ENCODE measurements around the gene LHX6.

LHX6 gene

GRCh38 chr9:122234022-122234748 lies 5.4 kb upstream of the LHX6 start:
- DNase-seq = no peak

DNA sequence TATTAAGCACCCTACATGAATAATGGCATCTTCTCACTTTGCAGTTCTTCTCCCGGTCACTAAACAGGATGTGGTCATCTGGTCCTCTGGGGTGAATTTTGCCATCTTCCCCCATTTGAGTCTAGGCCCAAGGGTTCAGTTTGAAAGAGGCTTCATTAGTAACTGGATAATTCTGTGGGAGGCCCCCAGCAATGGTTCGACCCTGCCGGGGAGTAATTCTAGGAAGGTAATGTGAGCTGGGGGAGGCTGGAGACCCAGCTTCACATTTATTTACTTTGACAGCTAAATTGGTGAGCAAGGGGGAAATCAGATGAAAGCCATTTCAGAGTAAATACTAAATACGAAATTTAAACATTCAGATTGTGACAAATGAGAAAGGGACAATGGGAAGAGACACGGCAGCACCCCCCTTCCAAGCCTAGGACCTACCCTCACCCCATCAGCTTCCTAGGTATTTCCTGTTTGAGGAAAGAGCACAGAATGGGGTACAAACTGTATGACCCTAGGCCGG lies 4.1 kb upstream of the LHX6 start:
- DNase-seq = no peak

- DNase-seq = no peak
Measured at GRCh38 chr9:122229485-122229837, 704 bp upstream of the LHX6 start.

DNA sequence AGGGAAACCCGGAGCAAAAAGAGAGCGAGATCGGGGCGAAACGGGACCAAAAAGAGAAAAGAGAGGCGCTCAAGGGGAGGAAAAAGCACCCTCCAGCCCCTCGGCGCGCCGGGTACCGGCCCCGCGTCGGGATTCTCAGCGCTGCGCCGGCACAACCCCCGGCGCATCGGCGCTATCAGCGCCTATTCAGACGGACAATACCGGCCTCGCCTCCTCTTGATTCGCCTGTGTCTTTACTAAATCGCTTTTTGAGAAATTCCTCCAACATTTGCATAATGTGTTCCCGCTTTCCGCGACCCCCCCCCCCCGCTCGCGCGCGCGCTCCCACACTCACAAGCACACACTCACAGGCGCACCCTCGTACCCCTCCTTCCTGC lies 578 bp downstream of the LHX6 start:
- no peak for DNase-seq

GRCh38 chr9:122227575-122227900 lies 1.2 kb downstream of the LHX6 start:
- no peak for DNase-seq

- DNase-seq = no peak
Measured at GRCh38 chr9:122226758-122227574, 1.8 kb downstream of the LHX6 start.

DNA sequence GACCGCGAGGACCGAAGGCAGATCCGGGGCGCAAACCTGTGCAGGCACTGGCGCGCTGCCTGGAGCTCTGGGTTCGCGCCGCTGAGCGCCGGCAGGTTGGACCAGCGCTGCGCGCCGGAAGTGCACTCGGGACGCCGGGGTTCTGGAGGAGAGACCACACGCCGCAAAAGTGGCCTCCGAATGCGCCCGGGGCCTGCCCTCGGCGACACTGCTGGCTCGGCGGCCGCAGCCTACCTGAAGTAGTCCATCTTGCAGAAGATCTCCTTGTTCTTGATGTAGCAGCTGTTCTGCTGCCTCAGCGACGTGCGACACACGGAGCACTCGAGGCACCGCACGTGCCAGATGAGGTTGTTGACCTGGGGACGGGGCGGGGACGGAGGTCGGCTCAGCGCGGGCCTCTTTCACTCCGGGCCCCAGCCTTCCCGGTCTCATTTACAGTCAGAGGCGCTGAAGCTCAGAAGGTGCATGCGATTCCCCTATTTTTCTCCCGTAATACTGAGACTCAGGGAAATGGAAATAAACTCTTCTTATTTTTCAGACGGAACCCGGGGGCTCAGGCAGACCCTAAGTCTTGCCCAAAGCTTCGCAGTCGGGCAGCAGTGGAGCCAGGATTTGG lies 2.5 kb downstream of the LHX6 start:
- DNase-seq = no peak

GRCh38 chr9:122225312-122226141 lies 3.2 kb downstream of the LHX6 start:
- DNase-seq = no peak

DNA sequence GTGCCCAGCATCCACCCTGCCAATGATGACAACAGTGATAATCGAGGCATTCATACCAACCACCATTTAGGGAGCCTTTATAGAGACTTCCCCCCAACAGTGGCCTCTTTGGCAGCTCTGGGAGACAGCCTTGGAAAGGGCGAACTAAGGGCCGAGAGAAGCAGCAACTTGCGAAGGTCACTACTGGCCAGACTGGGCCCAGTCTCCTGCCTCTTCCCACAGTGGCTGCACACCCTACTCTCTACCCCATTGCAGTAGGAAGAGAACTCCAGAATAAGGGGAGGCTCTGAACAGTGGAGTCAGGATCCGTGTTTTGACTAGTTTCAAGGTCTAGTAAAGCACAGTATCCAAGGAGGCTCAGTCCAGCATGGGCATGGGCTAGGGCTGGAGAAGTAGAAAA lies 5.3 kb downstream of the LHX6 start:
- no peak for DNase-seq

DNA sequence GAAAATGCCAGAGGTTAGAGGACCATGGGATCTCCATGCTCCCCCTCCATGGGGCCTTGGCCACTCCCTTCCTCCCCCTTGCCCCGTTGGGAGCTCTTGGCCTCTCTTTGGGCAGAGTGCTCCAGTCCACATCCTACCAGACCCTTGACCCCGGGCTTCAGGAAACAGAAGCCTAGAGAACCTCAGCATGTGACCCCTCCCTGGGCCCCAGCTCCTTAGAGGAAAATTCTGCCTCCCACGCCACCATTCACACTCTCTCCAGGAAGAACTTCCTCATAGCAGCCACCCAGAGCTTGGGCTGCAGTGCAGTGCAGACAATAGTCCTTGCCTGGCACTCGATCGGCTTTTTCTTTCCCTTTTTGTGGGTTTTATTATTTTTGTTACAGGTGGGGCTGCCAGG lies 6.0 kb downstream of the LHX6 start:
- no peak for DNase-seq

DNA sequence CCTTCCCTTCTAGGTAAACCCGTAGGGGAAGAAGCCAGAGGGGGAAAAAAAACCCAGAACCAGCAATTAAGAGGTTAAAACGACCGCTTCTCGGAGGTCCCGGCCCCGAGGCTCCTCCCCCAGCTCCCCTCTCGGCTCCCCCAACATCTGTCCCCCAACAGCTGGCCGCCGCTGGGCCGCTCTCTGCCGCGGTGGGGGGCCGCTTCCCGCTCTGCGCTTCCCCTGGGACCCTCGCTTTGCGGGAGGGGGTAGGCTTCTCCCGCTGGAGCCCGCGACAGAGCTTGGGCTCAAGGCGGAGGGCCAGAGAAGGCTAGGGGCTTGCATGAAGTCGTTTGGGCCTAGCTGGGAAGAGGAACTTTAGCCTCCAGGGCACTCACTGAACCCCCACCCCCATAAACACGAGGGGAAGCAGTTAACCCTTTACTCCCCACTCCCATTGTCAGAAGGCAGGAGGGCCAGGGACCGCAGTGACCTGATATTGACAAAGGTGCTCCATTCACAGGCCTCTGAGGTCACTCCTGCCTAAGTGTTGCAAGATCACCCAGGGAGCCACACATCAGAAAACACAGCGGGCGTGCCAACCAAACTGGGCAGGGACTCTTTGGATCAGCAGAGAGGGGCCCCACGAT lies 7.5 kb downstream of the LHX6 start:
- no peak for DNase-seq

DNA sequence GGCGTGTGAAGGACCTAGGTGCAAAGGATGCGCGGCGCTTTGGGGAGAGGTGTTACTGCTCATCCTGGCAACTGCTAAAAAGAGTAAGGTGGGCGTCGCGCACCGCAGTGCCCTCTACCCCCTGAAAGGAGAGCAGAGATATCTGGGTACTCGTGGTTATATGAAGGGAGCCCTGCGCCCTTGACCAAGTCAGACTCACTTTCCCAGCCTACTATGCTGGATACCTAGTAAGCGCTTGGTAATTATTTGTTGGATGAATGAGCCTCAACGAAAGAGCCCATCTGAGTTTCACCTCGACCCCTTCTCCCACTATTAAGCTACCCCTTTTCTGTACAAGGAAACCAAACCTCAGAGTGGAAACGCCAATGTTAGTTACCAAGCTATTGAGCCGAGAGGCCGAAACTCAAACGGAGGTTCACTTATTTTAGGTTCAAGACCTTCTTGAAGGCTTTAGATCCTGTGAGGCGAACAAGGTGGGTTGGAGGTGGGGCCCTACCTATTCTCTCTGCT lies 8.0 kb downstream of the LHX6 start:
- DNase-seq = no peak

DNA sequence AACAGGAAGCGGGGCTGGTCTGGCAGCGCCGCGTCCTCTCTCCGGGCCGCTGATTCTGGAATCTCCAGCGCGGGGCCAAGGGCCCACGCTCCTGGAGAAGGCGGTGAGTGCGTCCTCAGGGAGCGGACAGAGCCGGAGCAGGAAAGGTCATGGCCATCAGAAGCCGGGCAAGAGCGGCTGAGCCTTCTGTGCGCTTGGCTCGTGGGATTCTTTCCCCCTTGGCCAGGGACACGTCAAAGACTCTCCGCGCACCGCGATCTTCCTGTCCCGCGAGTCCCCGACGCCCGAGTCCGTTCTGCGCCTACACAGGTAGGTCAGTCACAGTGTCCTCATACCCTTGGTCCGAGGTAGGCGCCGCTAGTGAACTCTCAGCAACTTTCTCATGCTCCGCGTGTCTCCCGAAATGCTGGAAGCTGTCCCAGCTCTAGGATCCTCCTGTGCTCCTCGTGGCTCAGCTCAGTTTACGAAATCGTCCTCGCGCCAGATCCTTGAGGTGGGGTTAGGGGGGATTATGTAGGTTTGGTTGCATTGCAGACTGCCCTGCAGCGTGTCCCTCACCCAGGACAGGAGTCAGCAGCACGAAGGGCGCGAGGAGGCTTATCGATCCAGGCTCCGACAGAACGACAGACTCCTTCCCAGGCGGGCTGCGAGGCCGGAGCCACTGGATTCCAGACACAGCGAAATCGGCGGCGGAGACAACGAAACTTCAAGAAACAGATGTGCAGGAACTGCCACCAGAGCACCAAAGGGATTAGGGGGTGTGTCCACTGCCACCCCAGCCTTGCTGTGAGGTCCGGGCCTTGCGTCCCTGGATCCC lies 8.7 kb downstream of the LHX6 start:
- no peak for DNase-seq

DNA sequence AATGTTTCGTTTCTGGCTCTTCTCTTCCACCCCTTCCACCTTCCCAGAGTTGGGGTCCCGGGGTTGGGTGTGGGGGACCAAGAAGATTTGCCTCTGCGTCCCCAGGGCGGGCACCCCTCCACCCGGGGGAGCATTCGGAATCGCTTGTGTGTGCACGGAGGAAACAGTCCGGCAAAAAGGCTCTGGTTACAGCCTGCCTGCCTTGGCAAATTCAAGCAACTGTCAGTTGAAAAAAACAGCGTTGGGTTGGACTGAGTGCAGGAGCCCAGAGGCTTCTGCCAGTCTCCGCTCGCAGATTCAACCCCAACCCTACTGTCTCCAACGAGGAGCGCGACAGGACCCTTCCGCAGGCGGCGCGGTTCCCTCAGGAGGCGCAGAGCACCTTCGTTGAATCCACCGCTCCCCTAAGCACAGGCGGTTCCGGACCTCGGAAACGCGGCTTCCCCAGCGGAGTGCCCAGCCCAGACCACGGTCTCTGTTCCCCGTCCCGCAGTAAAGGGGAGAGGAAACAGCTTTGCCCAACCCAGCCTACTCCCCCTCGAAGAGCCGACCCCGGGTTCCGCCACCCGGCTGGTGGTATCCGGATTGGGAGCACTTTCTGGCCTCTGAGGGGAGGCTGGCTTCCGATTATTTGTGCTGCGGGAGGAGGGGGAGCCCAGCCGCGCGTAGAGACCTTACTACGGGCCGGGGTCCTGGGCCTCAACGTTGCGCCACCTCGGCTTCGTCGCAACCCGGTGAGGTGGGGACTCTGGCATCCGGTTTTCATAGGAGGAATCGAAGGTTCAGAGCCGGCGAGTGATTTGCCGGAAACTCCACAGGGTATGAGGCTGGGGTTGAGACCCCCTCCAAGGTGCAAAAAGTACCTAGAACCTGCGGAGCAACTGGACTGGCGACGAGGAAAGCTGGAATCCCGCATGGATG lies 9.6 kb downstream of the LHX6 start:
- DNase-seq = no peak

DNA sequence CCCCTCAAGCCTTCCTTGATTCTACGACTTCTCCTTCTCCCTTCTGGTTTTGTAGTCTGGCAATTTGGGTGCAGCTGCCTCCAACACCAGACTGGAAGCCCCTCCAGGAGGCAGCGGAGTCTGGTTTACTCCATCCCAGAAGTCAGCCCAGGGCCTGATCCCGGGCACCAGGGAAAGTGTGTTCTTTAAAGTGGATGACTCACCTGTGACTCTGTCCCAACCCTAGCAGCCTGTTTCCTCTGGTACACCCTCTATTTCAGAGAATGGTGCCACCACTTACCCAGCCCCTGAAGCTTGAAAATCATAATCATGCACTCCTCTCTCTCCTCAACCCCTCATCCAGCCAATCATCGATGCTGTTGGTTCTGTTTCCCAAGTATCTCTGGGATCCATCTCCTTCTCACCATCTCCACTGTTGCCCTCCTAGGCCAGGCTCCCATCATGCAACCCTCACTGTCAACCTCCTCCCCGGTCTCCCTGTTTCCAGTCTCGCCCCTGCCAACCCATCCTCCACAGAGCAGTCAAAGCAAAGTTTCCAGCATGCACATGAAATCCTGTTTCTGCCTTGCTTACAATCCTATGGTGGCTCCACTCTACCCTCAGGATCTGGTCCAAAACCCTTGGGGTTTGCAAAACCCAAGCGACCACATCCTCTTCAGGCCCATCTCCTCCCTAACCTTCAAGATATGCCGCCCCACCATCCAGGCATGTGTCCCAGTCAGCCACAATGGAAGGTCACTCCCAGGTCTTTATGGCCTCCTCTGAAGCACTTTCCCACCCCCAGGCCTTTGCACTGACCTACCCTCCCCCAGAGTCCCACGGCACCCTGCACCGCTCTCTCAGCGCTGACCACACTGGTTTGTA lies 10.5 kb downstream of the LHX6 start:
- no peak for DNase-seq

- DNase-seq = no peak
Measured at GRCh38 chr9:122217640-122218039, 11.1 kb downstream of the LHX6 start.

DNA sequence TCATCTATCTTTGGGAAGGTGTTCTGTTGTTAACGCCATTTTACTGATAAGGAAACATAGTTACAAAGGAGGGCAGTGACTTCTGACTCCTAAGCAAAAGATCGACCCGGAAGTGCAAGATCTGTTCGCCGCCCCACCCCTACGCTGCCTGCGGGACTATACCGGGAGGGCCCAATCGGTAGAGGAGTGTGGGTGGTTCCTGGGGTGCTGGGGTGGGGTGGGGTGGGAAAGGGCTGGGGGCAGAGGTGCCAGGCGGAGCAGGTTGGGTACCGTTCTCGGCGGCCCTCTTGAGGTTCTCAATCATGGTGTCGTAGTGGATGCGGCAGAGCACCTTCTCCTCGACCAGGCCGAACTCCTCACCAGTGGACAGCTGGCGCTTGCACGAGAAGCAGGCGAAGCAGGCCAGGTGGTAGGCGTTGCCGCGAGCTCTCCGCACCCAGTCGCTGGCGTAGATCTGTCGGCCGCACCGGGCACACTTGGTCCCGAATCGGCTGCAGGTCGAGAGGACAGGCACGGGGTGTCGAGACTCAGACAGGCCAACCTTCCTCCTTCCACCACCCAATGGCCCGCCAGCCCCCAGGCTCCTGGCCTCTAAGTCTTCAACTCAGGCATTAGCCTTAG lies 11.8 kb downstream of the LHX6 start:
- no peak for DNase-seq

DNA sequence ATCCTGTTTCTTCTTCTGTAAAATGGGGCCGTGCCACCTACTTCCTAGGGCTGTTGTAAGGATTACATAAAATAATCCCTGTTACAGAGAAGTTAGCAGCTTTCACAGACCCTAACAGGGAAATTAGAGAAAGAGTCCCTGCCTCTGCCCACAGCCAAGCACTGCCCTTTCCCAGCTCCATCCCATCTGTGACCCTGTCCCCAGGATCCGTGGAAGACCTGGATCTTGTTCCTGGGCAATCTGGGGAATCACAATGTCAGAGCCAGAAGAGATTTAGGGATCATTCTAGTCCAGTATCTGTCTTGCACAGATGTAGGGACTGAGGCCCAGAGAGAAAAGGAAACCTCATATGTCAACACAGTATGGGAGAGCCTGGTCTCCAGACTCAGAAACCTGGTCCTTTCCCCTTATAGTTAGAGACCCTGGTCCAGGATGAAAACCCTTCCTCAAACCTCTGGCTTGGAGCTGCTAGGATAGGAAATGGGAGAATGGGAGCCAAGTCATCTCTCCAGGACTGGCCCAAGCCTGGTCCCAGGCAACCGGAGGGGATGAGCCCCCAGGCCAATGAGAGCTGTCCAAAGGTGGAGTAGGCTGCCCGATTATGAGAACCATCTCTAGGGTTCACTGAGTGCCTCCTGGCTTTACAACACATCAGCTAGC lies 12.5 kb downstream of the LHX6 start:
- DNase-seq = no peak

Measured in activated CD4-positive, alpha-beta T cell treated with anti-CD3 and anti-CD28 coated beads, Interleukin-2, amount 50 U/mL, for 1 hour (primary cell).